ENCODE results near the gene MYO7B.

The MYO7B gene

DNA sequence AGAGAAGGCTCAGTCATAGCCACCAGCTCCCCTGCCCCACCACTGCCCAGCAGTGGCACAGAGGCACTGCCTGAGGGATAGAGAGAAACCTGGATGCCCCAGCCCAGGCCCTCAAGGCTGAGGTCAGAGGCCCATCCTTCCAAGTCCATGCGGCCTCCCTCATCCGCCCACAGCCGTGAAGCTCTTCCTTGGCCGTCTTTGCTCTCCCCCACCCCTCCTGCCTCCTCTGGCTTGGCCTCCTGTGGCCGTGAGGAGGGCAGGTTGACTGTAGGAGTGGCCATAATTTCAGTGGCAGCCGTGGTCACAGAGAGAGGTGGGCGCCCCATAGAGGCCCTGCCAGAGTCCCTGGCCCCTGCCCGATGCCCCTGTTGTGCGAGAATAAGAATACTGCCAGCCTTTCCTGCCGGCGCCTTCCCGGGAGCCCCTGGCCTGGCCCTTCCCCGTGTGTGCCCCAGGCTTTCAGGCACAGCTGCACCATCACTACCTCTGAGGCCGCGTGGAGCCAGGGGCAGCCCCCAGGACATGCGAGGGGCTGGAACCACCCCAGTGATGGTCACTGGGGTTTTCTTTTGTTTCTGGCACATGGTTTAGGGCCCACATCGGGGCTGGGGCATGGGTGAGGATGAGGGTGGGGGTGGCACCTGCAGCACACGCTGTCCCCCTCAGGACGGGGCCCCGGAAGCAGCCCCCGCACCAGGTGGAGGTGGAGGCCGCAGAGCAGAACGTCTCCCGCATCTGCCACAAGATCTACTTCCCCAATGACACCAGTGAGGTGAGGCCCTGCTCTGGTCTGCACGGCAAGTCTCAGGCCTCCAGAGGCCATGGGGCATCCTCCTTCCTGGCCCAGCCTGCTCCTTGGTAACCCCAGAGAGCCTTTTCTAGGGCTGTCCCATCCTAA is 97.4 kb downstream of the MYO7B start:
- H3K4me3 ChIP-seq = peak overlapping the region; percentile 13; the same call in 1 of the 2 replicates
- no peaks in the 10 kb centered on the region for H3K9me3 ChIP-seq
- no peaks in the 10 kb centered on the region for H3K36me3 ChIP-seq
- no peaks in the 10 kb centered on the region for H3K27me3 ChIP-seq
- no peaks in the 10 kb centered on the region for H4K20me1 ChIP-seq
- peak overlapping the region; percentile 97 for H3K27ac ChIP-seq
- no peak for TF ChIP-seq Cebpa-rat (IDR thresholded peaks at IDR 0.05)
- H3K4me1 ChIP-seq = peaks cover 99% of the 10 kb centered on the region
- peak overlapping the region; percentile 73 for H3K9ac ChIP-seq
- H3K4me2 ChIP-seq = peak overlapping the region; percentile 99

DNA sequence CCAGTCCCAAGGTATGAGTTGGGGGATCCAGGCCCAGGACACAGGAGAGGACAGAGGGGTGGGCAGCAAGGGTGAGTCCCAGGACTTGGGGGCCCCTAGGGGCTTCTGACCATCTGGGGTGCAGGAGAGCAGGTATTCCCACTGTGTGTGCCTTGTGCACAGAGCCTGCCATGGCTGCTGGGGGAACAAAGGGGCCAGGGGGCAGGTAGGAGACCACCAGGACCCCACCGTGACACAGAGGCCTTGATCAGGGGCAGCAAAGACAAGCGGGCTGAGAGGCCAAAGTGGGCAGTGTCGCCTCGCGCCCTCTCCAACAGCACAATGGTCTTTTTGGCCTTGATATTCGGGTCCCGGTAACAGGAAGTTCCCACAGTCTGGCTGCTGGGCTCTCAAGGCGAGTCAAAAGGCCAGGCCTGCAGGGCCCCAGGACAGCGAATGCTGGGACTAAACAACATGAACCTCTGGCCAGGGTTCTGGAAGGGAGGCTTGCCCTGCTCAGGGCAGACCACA is 98.1 kb downstream of the MYO7B start:
- Histone ChIP-seq H3K27me3 (no peaks in the 10 kb centered on the region), H3K9ac (peak overlapping the region; percentile 73)

GRCh38 chr2:127634066-127634617 is 98.7 kb downstream of the MYO7B start:
- H3K27ac ChIP-seq = peak overlapping the region; percentile 97
- no peaks in the 10 kb centered on the region for H3K9me3 ChIP-seq

More for the DNA sequence above, 98.1 kb downstream of the MYO7B start:
- H3K4me1 ChIP-seq = peaks cover 100% of the 10 kb centered on the region
- no peak overlapping the region for H3K4me3 ChIP-seq
- no peaks in the 10 kb centered on the region for H3K36me3 ChIP-seq
- no peaks in the 10 kb centered on the region for H4K20me1 ChIP-seq
- H3K4me2 ChIP-seq = peak overlapping the region; percentile 99
- no peaks in the 10 kb centered on the region for H3K9me3 ChIP-seq
- H3K27ac ChIP-seq = peak overlapping the region; percentile 97
- TF ChIP-seq Cebpa-rat (IDR thresholded peaks at IDR 0.05) = no peak

GRCh38 chr2:127634626-127635379 is 99.3 kb downstream of the MYO7B start:
- Histone ChIP-seq H3K4me3 (no peak overlapping the region), H3K9me3 (no peaks in the 10 kb centered on the region), H3K4me2 (peak overlapping the region; percentile 99), H3K4me1 (peaks cover 100% of the 10 kb centered on the region), H3K9ac (0 out of 2 replicates have a peak overlapping the region, but pooled peaks have one; percentile 73), H3K36me3 (no peaks in the 10 kb centered on the region), H3K27ac (peak overlapping the region; percentile 97), H3K27me3 (no peaks in the 10 kb centered on the region), H4K20me1 (no peaks in the 10 kb centered on the region)
- TF ChIP-seq Cebpa-rat (IDR thresholded peaks at IDR 0.05) = no peak

More at GRCh38 chr2:127634066-127634617, 98.7 kb downstream of the MYO7B start:
- TF ChIP-seq Cebpa-rat (IDR thresholded peaks at IDR 0.05) = no peak
- no peaks in the 10 kb centered on the region for H3K27me3 ChIP-seq
- H3K36me3 ChIP-seq = no peaks in the 10 kb centered on the region
- H3K9ac ChIP-seq = peak overlapping the region; percentile 73
- peaks cover 100% of the 10 kb centered on the region for H3K4me1 ChIP-seq
- H3K4me2 ChIP-seq = peak overlapping the region; percentile 99
- peak overlapping the region; percentile 9; the same call in 1 of the 2 replicates for H3K4me3 ChIP-seq
- no peaks in the 10 kb centered on the region for H4K20me1 ChIP-seq

GRCh38 chr2:127635380-127636237 is 100.1 kb downstream of the MYO7B start:
- Histone ChIP-seq H3K9me3 (no peaks in the 10 kb centered on the region), H4K20me1 (no peaks in the 10 kb centered on the region), H3K36me3 (no peaks in the 10 kb centered on the region), H3K4me3 (no peak overlapping the region), H3K4me2 (peak overlapping the region; percentile 99), H3K27me3 (no peaks in the 10 kb centered on the region), H3K4me1 (peaks cover 100% of the 10 kb centered on the region), H3K27ac (peak overlapping the region; percentile 97), H3K9ac (no peak overlapping the region; the same call in 1 of the 2 replicates)
- no peak for TF ChIP-seq Cebpa-rat (IDR thresholded peaks at IDR 0.05)

DNA sequence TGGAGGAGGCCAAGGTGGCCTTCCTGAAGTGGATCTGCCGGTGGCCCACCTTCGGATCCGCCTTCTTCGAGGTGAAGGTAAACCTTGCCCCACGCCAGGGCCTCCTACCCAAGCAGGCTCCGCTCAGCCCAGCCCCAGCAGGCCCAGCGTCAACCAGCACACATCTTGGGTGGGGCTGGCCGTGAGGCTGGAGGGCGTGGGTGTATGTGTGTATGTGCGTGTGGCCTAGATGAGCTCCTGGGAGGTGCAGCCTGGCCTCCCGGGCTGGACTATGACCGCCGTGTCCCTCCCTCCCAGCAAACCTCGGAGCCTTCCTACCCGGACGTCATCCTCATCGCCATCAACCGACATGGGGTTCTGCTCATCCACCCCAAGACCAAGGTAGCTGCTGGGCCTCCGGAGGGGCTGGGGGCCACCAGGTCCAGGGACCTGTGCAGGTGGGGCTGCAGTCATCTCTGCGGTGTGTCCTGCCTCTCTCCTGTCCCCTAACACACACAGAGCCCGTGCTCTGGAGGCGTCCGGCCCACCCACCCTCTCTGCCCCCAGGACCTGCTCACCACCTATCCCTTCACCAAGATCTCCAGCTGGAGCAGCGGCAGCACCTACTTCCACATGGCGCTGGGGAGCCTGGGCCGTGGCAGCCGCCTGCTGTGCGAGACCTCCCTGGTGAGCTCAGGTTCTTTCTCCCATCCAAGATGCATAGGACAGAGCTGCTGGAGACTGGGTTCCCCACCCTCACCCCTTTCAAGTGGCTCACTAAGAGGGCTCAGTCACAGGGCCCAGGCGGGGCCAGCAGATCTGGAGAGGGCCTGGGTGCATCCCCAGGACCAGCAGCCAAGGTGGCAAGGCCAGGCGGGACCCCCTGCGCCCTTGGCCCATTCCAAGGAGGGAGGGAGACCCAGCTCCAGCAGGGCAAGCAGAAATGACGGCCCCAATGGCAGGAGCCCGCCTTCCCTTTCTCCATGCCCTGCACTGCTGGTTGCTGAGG is 101.1 kb downstream of the MYO7B start:
- Histone ChIP-seq H3K9me3 (no peaks in the 10 kb centered on the region), H3K4me3 (peak overlapping the region; percentile 50; the same call in 1 of the 2 replicates), H3K9ac (peak overlapping the region; percentile 85), H3K36me3 (no peaks in the 10 kb centered on the region), H3K27me3 (no peaks in the 10 kb centered on the region), H3K27ac (peak overlapping the region; percentile 97), H3K4me2 (peak overlapping the region; percentile 99), H3K4me1 (peaks cover 100% of the 10 kb centered on the region), H4K20me1 (no peaks in the 10 kb centered on the region)
- TF ChIP-seq Cebpa-rat (IDR thresholded peaks at IDR 0.05) = no peak

- Histone ChIP-seq H3K4me1 (peaks cover 100% of the 10 kb centered on the region), H3K4me3 (peak overlapping the region; percentile 50), H3K36me3 (no peaks in the 10 kb centered on the region), H3K9ac (peak overlapping the region; percentile 85), H3K27ac (peak overlapping the region; percentile 97), H3K27me3 (no peaks in the 10 kb centered on the region), H3K9me3 (no peaks in the 10 kb centered on the region), H3K4me2 (peak overlapping the region; percentile 99), H4K20me1 (no peaks in the 10 kb centered on the region)
- no peak for TF ChIP-seq Cebpa-rat (IDR thresholded peaks at IDR 0.05)
Observed at GRCh38 chr2:127637236-127637630, 101.8 kb downstream of the MYO7B start.

DNA sequence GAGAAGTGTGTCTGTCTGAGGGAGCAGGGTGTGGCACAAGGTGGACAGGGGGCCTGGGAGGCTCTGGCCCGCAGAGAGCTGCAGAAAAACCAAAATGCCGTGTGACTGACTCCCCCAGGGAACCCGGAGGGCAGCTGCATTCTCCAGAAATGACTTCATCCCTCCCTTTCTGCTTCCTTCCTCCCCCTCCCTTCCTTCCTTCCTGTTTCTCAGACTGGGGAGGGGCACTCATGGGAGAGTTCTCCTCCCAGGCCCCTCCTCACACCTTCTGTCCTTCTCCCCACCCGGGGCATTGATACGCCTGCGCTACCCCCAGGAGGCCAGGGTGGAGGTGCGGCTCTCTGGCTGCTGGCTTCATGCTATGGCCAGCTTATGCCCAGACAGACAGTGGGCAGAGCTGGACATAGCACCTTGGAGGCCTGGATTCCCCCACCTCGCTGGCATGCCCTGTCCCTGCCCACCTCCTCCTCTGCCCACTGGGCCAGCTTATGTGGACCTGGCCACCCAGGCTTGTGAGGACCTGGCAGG is 102.3 kb downstream of the MYO7B start:
- H4K20me1 ChIP-seq = no peaks in the 10 kb centered on the region
- H3K9ac ChIP-seq = peak overlapping the region; percentile 85
- H3K4me2 ChIP-seq = peak overlapping the region; percentile 99
- H3K9me3 ChIP-seq = no peaks in the 10 kb centered on the region
- H3K4me1 ChIP-seq = peaks cover 100% of the 10 kb centered on the region
- TF ChIP-seq Cebpa-rat (IDR thresholded peaks at IDR 0.05) = no peak
- H3K27me3 ChIP-seq = no peaks in the 10 kb centered on the region
- peak overlapping the region; percentile 57 for H3K4me3 ChIP-seq
- H3K27ac ChIP-seq = peak overlapping the region; percentile 97
- H3K36me3 ChIP-seq = no peaks in the 10 kb centered on the region

Data from BLaER1 (cell line).